ENCODE measurements around the gene AFAP1. TPM values are rescaled to one million over a fixed set of nuclear protein-coding genes. Genes with fewer than 3 reads are reported as not detected.

AFAP1 gene
- total and polyA plus RNA-seq, 2 of the 4 experiments (the other 2 are of a cell fraction), result 48.2 to 80.9 TPM

DNA sequence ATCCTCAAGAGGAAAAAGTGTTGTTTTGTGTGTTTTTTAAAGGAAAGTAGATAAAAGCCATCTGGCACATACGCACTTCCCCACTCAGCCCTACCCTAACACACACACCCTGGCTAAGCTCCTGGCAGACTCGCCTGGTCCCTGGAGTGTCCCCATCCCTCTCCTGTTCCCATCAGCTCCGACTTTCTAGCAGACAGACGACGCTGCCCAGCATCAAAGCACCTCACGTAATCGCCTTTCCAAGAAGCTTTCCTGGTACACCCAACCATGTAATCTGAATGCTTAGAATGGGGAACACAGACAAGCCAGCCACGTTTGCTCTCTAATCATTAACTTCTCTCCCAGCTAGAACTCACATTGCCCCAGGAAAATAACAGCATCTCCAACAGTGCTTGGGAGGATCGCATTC is 116.2 kb downstream of the AFAP1 start:
- BruUV-seq (replicated peaks), result no TSS peak
- 60% methylated on average over 1 of the region's 9 CpGs; no CpG with 5 or more reads in 1 of the 2 experiments for WGBS, 2 experiments (ENCODE audit: extremely low coverage in 2 of 2, insufficient read length in 1 of 2)
- peaks cover 56% of the 10 kb centered on the region for H3K36me3 ChIP-seq (ENCODE audit: control insufficient read depth, insufficient read depth, low read length)

More for the DNA sequence above, 116.2 kb downstream of the AFAP1 start:
- CTCF ChIA-PET, result interaction anchor here (1.1 kb wide), 1 partner anchor 19 kb away, joined by 4 read pairs; no protein-coding TSS in a partner anchor
- intact Hi-C loops (cut with micrococcal nuclease), result no loop called here
- TF ChIP-seq, protein P1, sequence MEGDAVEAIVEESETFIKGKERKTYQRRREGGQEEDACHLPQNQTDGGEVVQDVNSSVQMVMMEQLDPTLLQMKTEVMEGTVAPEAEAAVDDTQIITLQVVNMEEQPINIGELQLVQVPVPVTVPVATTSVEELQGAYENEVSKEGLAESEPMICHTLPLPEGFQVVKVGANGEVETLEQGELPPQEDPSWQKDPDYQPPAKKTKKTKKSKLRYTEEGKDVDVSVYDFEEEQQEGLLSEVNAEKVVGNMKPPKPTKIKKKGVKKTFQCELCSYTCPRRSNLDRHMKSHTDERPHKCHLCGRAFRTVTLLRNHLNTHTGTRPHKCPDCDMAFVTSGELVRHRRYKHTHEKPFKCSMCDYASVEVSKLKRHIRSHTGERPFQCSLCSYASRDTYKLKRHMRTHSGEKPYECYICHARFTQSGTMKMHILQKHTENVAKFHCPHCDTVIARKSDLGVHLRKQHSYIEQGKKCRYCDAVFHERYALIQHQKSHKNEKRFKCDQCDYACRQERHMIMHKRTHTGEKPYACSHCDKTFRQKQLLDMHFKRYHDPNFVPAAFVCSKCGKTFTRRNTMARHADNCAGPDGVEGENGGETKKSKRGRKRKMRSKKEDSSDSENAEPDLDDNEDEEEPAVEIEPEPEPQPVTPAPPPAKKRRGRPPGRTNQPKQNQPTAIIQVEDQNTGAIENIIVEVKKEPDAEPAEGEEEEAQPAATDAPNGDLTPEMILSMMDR (conservative IDR thresholded peaks at IDR 0.05; ENCODE audit: low read depth, low read length), result no peak
- no peak for TF ChIP-seq NFE2L2 (IDR thresholded peaks at IDR 0.05; ENCODE audit: low read depth, low read length)
- no peak for TF ChIP-seq BHLHE40 (IDR thresholded peaks at IDR 0.05; ENCODE audit: low read depth, low read length)
- TF ChIP-seq RAD21 (IDR thresholded peaks at IDR 0.05; ENCODE audit: low read length), result no peak
- no peak for TF ChIP-seq MAZ (IDR thresholded peaks at IDR 0.05; ENCODE audit: borderline replicate concordance, low read depth, low read length)
- no peak for TF ChIP-seq MXI1 (IDR thresholded peaks at IDR 0.05; ENCODE audit: borderline replicate concordance, low read depth, low read length)
- TF ChIP-seq CEBPB (IDR thresholded peaks at IDR 0.05; ENCODE audit: low read depth, low read length), result no peak
- TF ChIP-seq, protein P2, sequence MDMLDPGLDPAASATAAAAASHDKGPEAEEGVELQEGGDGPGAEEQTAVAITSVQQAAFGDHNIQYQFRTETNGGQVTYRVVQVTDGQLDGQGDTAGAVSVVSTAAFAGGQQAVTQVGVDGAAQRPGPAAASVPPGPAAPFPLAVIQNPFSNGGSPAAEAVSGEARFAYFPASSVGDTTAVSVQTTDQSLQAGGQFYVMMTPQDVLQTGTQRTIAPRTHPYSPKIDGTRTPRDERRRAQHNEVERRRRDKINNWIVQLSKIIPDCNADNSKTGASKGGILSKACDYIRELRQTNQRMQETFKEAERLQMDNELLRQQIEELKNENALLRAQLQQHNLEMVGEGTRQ (IDR thresholded peaks at IDR 0.05; ENCODE audit: low read depth, low read length), result no peak
- TF ChIP-seq CHD1 (IDR thresholded peaks at IDR 0.05; ENCODE audit: low read depth, low read length), result no peak
- no peak for TF ChIP-seq SMC3 (IDR thresholded peaks at IDR 0.05; ENCODE audit: low read depth, low read length)
- no peak for TF ChIP-seq MAFK (IDR thresholded peaks at IDR 0.05; ENCODE audit: low read depth, low read length)
- Histone ChIP-seq H2AK9ac (replicated peaks; ENCODE audit: low read depth, low read length, poor library complexity) (no peak overlapping the region), H2AK5ac (ENCODE audit: low read depth, low read length) (peak overlapping the region; percentile 27), H3K18ac (ENCODE audit: low read depth, low read length) (peak overlapping the region; percentile 85), H3K4me2 (ENCODE audit: low read depth, low read length) (peak overlapping the region; percentile 6; the same call in 1 of the 2 replicates), H2BK120ac (ENCODE audit: low read depth, low read length) (peak overlapping the region; percentile 51; the same call in 1 of the 2 replicates), H3K4me1 (ENCODE audit: control insufficient read depth, insufficient read depth, low read length) (peaks cover 39% of the 10 kb centered on the region), H3K79me1 (ENCODE audit: low read depth in 1 of 2, low read length in 2 of 2) (peaks cover 56 to 90% of the 10 kb centered on the region in 2 experiments), H3K56ac (ENCODE audit: extremely low read depth, insufficient read depth, low read length) (no peak overlapping the region), H3K9me1 (ENCODE audit: insufficient read depth, low read length) (peaks cover 35% of the 10 kb centered on the region), H3K4me3 (ENCODE audit: insufficient read depth, low read depth, low read length) (no peak overlapping the region), H4K20me1 (ENCODE audit: insufficient read depth, low read length) (peaks cover 23% of the 10 kb centered on the region), H2BK15ac (ENCODE audit: low read depth, low read length) (peak overlapping the region; percentile 62; the same call in 1 of the 3 replicates), H3K27me3 (ENCODE audit: control insufficient read depth, insufficient read depth, low read length) (no peaks in the 10 kb centered on the region), H2AFZ (replicated peaks; ENCODE audit: low read length, poor library complexity) (no peak overlapping the region), H3K14ac (replicated peaks; ENCODE audit: low read depth, low read length) (peak overlapping the region; percentile 46; the same call in 1 of the 2 replicates), H3K4ac (ENCODE audit: low read depth, low read length) (peak overlapping the region; percentile 26), H3K23ac (ENCODE audit: low read depth, low read length) (peak overlapping the region; percentile 48; the same call in 1 of the 2 replicates), H2BK20ac (ENCODE audit: low read depth, low read length) (0 out of 2 replicates have a peak overlapping the region, but pooled peaks have one; percentile 2), H4K8ac (ENCODE audit: low read depth in 2 of 2, low read length in 2 of 2) (peak overlapping the region; percentile 50 to 62; a peak in 1 of 4 replicates), H3K9me3 (ENCODE audit: control insufficient read depth, insufficient read depth, low read length) (no peaks in the 10 kb centered on the region), H3K27ac (ENCODE audit: insufficient read depth, low read length) (peak overlapping the region; percentile 89; the same call in 1 of the 2 replicates), H2BK5ac (ENCODE audit: low read depth, low read length, poor library complexity, severe bottlenecking) (peak overlapping the region; percentile 14), H3K9ac (ENCODE audit: low read depth, low read length) (peak overlapping the region; percentile 34; the same call in 1 of the 2 replicates), H4K91ac (ENCODE audit: insufficient read depth, low read depth, low read length) (peak overlapping the region; percentile 69), H4K5ac (ENCODE audit: low read depth, low read length) (peak overlapping the region; percentile 94)
- POLR2A ChIA-PET (ENCODE audit: unreplicated experiment), result no interaction called here
- ATAC-seq (ENCODE audit: low read depth) (0 out of 2 replicates have a peak, but pooled peaks have one; percentile 3), DNase-seq (no peak)
- in situ Hi-C loops (cut with MboI; ENCODE audit: low sequenced_read_pairs), result no loop called here
- dilution Hi-C loops (cut with HindIII; ENCODE audit: low sequenced_read_pairs, unreplicated experiment), result no loop called here

Measured in IMR-90 (cell line).